Measurements from ENCODE around the gene FAM8A1.

- no peak for TF ChIP-seq CTCF (IDR thresholded peaks at IDR 0.05)
- TF ChIP-seq POLR2A (IDR thresholded peaks at IDR 0.05): no peak
Observed at GRCh38 chr6:17638212-17638715, 38.2 kb downstream of the FAM8A1 start.
